ENCODE results near the gene OLFM2. TPM values are rescaled to one million over a fixed set of nuclear protein-coding genes. Genes with fewer than 3 reads are reported as not detected.

Gene OLFM2
- total and polyA plus RNA-seq, 10 donors: 1.5 to 4.6 (median 2.5) TPM

- Histone ChIP-seq H3K9me3 (no peaks in the 10 kb centered on the region), H3K27me3 (replicated peaks in 1 of 7) (peaks cover 0 to 71% (median 40%) of the 10 kb centered on the region in 7 donors), H3K4me1 (peaks cover 5 to 23% (median 21%) of the 10 kb centered on the region in 6 donors), H3K27ac (no peak overlapping the region), H3K36me3 (no peaks in the 10 kb centered on the region), H3K4me3 (no peak overlapping the region)
- TF ChIP-seq POLR2A (IDR thresholded peaks at IDR 0.05) (no peak), POLR2AphosphoS5 (IDR thresholded peaks at IDR 0.05) (no peak)
- TF ChIP-seq, protein P1, sequence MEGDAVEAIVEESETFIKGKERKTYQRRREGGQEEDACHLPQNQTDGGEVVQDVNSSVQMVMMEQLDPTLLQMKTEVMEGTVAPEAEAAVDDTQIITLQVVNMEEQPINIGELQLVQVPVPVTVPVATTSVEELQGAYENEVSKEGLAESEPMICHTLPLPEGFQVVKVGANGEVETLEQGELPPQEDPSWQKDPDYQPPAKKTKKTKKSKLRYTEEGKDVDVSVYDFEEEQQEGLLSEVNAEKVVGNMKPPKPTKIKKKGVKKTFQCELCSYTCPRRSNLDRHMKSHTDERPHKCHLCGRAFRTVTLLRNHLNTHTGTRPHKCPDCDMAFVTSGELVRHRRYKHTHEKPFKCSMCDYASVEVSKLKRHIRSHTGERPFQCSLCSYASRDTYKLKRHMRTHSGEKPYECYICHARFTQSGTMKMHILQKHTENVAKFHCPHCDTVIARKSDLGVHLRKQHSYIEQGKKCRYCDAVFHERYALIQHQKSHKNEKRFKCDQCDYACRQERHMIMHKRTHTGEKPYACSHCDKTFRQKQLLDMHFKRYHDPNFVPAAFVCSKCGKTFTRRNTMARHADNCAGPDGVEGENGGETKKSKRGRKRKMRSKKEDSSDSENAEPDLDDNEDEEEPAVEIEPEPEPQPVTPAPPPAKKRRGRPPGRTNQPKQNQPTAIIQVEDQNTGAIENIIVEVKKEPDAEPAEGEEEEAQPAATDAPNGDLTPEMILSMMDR (IDR thresholded peaks at IDR 0.05 in 8 of 11, conservative IDR thresholded peaks at IDR 0.05 in 3 of 11): no peak
- no peak for DNase-seq
- intact Hi-C loops (cut with DNase I; ENCODE audit: low total_unique reads): loop anchor here (10.0 kb wide), 1 partner anchor 56 kb away; no protein-coding TSS in a partner anchor
- 82 to 100% (median 86%) methylated on average over 1 of the region's 1 CpG for WGBS, 5 donors
Observed at GRCh38 chr19:9910625-9911024, 25.7 kb downstream of the OLFM2 start.

- intact Hi-C loops (cut with DNase I; ENCODE audit: low total_unique reads): no loop called here
- Histone ChIP-seq H3K4me3 (no peak overlapping the region), H3K36me3 (no peaks in the 10 kb centered on the region), H3K4me1 (peaks cover 3 to 15% (median 14%) of the 10 kb centered on the region in 6 donors), H3K27ac (no peak overlapping the region), H3K9me3 (no peaks in the 10 kb centered on the region), H3K27me3 (replicated peaks in 1 of 7) (peaks cover 0 to 58% (median 29%) of the 10 kb centered on the region in 7 donors)
- DNase-seq: no peak
- TF ChIP-seq POLR2A (IDR thresholded peaks at IDR 0.05): no peak
- no peak for TF ChIP-seq POLR2AphosphoS5 (IDR thresholded peaks at IDR 0.05)
- TF ChIP-seq, protein P1 (IDR thresholded peaks at IDR 0.05 in 8 of 11, conservative IDR thresholded peaks at IDR 0.05 in 3 of 11): no peak
- WGBS, 5 donors: 37 to 67% (median 45%) methylated on average over 9 to 10 of the region's 10 CpGs
Observed at GRCh38 chr19:9909251-9909650, 27.1 kb downstream of the OLFM2 start.

GRCh38 chr19:9906475-9907087 lies 29.7 kb downstream of the OLFM2 start:
- peaks cover 0 to 52% (median 2%) of the 10 kb centered on the region in 7 donors for H3K27me3 ChIP-seq (replicated peaks in 1 of 7)
- WGBS, 5 donors: 56 to 72% (median 62%) methylated on average over 16 of the region's 16 CpGs
- peak overlapping the region in 2 of 8 donors; percentile 18 to 48 for H3K27ac ChIP-seq
- no peaks in the 10 kb centered on the region for H3K9me3 ChIP-seq
- no peaks in the 10 kb centered on the region for H3K36me3 ChIP-seq
- intact Hi-C loops (cut with DNase I; ENCODE audit: low total_unique reads): no loop called here
- no peaks in the 10 kb centered on the region for H3K4me1 ChIP-seq
- TF ChIP-seq POLR2AphosphoS5 (IDR thresholded peaks at IDR 0.05) (peak in 2 of 3 donors; percentile 40 to 49), POLR2A (IDR thresholded peaks at IDR 0.05) (no peak)
- no peak overlapping the region for H3K4me3 ChIP-seq
- no peak for DNase-seq

DNA sequence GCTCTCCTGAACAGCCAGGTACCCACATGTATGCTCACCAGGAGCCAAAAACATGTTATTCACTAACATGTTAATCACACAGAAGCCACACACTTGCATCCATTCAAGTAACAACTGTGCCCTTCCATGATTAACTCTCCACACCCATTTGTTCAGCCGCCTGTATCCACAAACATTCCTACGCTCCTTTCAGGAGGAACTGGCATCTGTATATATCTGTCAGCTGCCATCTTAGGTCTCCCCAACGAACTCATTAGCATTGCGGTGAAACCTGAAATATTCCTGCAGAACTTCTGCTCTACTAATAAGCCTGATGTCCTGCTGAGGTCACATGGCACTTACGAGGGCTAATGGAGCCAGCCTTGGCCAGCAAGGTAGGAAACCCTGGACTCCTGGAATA lies 33.0 kb downstream of the OLFM2 start:
- Histone ChIP-seq H3K4me1 (no peaks in the 10 kb centered on the region), H3K4me3 (no peak overlapping the region), H3K27me3 (replicated peaks in 1 of 7) (peaks cover 0 to 49% (median 12%) of the 10 kb centered on the region in 7 donors), H3K9me3 (no peaks in the 10 kb centered on the region), H3K36me3 (no peaks in the 10 kb centered on the region), H3K27ac (no peak overlapping the region)
- 83 to 91% (median 87%) methylated on average over 5 of the region's 5 CpGs for WGBS, 5 donors
- no peak for TF ChIP-seq POLR2A (IDR thresholded peaks at IDR 0.05)
- TF ChIP-seq, protein P1 (IDR thresholded peaks at IDR 0.05 in 8 of 11, conservative IDR thresholded peaks at IDR 0.05 in 3 of 11): no peak
- DNase-seq: no peak
- intact Hi-C loops (cut with DNase I; ENCODE audit: low total_unique reads): no loop called here

Data from spleen (tissue), 11 donors.